Measurements from ENCODE around the gene SCNN1G.

SCNN1G gene

DNA sequence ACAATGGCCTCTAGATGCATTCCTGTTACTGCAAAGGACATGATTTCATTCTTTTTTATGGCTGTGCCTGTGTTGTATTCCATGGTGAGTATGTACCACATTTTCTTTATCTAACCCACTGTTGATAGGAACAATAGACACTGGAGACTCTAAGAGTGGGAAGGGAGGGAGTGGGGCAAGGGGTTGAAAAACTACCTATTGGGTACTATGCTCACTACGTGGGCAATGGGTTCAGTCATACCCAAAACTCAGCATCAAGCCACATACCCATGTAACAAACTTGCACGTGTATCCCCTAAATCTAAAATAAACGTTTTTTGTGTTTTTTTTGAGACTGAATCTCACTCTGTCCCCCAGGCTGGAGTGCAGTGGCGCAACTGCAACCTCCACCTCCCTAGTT lies 72.5 kb downstream of the SCNN1G start:
- Histone ChIP-seq H3K9ac (ENCODE audit: low read length) (no peak overlapping the region), H4K20me1 (ENCODE audit: low read depth, low read length) (no peaks in the 10 kb centered on the region), H3K27ac (ENCODE audit: low read depth, low read length) (no peak overlapping the region), H3K4me2 (ENCODE audit: low read depth, low read length, poor library complexity, severe bottlenecking) (no peak overlapping the region), H3K36me3 (ENCODE audit: low read length) (no peaks in the 10 kb centered on the region), H3K9me2 (replicated peaks; ENCODE audit: insufficient read depth, low read length) (no peaks in the 10 kb centered on the region), H3K79me2 (ENCODE audit: insufficient read depth, low read length) (no peaks in the 10 kb centered on the region), H3K9me3 (ENCODE audit: insufficient read depth, low read length) (no peaks in the 10 kb centered on the region), H3F3A (ENCODE audit: insufficient read depth) (no peaks in the 10 kb centered on the region), H3K27me3 (ENCODE audit: low read length) (no peaks in the 10 kb centered on the region), H2AFZ (ENCODE audit: low read depth, low read length, severe bottlenecking) (no peak overlapping the region), H3K4me3 (ENCODE audit: insufficient read depth, low read length, poor library complexity, severe bottlenecking) (no peak overlapping the region)
- no peak for TF ChIP-seq EZH2phosphoT487 (conservative IDR thresholded peaks at IDR 0.05; ENCODE audit: low read length)

DNA sequence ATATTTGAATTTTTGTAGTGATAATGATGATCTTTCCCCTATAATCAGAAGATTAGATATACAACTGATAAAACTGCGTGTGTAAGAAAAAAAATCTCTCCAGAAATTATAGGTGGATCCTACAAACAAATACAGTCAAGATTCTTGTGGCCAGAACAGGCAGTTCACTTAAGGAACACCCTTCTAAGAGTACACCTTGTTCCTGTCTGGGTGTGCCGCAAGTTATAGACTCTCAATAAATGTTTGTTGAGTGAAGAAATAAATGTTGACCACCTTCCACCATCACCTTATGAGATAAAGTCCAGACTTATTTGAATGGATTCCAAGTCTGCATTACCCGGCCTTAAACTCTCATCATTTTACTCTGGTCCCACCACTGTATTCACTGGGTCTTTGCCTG lies 73.9 kb downstream of the SCNN1G start:
- H3K27ac ChIP-seq (ENCODE audit: low read depth, low read length): no peak overlapping the region
- no peaks in the 10 kb centered on the region for H4K20me1 ChIP-seq (ENCODE audit: low read depth, low read length)
- H3K9me2 ChIP-seq (replicated peaks; ENCODE audit: insufficient read depth, low read length): no peaks in the 10 kb centered on the region
- no peaks in the 10 kb centered on the region for H3K9me3 ChIP-seq (ENCODE audit: insufficient read depth, low read length)
- no peaks in the 10 kb centered on the region for H3F3A ChIP-seq (ENCODE audit: insufficient read depth)
- no peak overlapping the region for H3K4me3 ChIP-seq (ENCODE audit: insufficient read depth, low read length, poor library complexity, severe bottlenecking)
- H3K4me2 ChIP-seq (ENCODE audit: low read depth, low read length, poor library complexity, severe bottlenecking): no peak overlapping the region
- H3K27me3 ChIP-seq (ENCODE audit: low read length): no peaks in the 10 kb centered on the region
- no peak for TF ChIP-seq EZH2phosphoT487 (conservative IDR thresholded peaks at IDR 0.05; ENCODE audit: low read length)
- TF ChIP-seq, protein P1, sequence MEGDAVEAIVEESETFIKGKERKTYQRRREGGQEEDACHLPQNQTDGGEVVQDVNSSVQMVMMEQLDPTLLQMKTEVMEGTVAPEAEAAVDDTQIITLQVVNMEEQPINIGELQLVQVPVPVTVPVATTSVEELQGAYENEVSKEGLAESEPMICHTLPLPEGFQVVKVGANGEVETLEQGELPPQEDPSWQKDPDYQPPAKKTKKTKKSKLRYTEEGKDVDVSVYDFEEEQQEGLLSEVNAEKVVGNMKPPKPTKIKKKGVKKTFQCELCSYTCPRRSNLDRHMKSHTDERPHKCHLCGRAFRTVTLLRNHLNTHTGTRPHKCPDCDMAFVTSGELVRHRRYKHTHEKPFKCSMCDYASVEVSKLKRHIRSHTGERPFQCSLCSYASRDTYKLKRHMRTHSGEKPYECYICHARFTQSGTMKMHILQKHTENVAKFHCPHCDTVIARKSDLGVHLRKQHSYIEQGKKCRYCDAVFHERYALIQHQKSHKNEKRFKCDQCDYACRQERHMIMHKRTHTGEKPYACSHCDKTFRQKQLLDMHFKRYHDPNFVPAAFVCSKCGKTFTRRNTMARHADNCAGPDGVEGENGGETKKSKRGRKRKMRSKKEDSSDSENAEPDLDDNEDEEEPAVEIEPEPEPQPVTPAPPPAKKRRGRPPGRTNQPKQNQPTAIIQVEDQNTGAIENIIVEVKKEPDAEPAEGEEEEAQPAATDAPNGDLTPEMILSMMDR (IDR thresholded peaks at IDR 0.05; ENCODE audit: insufficient read depth, low read length, poor library complexity, severe bottlenecking): no peak
- no peak overlapping the region for H3K9ac ChIP-seq (ENCODE audit: low read length)
- no peak overlapping the region for H2AFZ ChIP-seq (ENCODE audit: low read depth, low read length, severe bottlenecking)
- H3K36me3 ChIP-seq (ENCODE audit: low read length): no peaks in the 10 kb centered on the region
- H3K79me2 ChIP-seq (ENCODE audit: insufficient read depth, low read length): no peaks in the 10 kb centered on the region

DNA sequence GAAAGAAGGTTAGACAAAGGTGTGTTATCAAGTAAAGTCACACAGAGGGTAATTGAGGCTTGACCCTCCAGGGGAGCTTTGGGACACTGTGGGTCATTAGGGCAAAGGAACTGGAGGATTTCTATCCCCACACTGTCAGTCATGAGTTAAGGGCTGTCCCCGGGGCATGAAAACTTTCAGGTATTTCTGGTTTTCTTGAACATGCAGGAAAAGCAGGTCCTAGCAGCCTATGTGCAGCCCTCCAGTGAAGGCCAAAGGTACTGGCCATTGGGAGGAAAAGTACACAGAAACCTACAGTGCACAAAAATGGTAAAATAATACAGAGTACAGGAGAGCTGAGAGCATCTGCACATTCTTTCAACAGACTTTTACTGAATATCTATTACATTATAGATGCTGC lies 75.1 kb downstream of the SCNN1G start:
- H3K9me3 ChIP-seq (ENCODE audit: insufficient read depth, low read length): no peaks in the 10 kb centered on the region
- H2AFZ ChIP-seq (ENCODE audit: low read depth, low read length, severe bottlenecking): no peak overlapping the region
- no peaks in the 10 kb centered on the region for H3K79me2 ChIP-seq (ENCODE audit: insufficient read depth, low read length)

DNA sequence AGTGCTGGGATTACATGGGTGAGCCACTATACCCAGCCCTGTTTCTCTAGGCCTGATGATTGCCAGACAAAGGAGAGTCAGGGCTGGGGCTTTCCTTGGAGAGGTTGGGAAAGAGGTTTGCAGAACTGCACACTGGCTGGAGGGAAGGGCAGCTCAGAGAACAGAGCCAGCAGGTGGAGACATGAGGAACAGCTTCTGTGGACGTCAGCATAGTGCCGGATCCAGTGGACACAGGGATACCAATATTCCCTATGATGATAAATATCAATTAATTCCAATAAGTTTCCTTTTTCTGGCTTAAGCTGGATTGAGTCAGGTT lies 76.3 kb downstream of the SCNN1G start:
- no peak overlapping the region for H3K9ac ChIP-seq (ENCODE audit: low read length)
- H3K4me3 ChIP-seq (ENCODE audit: insufficient read depth, low read length, poor library complexity, severe bottlenecking): no peak overlapping the region
- no peak overlapping the region for H3K27ac ChIP-seq (ENCODE audit: low read depth, low read length)
- H3K36me3 ChIP-seq (ENCODE audit: low read length): no peaks in the 10 kb centered on the region
- TF ChIP-seq, protein P1 (IDR thresholded peaks at IDR 0.05; ENCODE audit: insufficient read depth, low read length, poor library complexity, severe bottlenecking): no peak
- no peak for TF ChIP-seq EZH2phosphoT487 (conservative IDR thresholded peaks at IDR 0.05; ENCODE audit: low read length)
- no peak overlapping the region for H3K4me2 ChIP-seq (ENCODE audit: low read depth, low read length, poor library complexity, severe bottlenecking)
- H3F3A ChIP-seq (ENCODE audit: insufficient read depth): no peaks in the 10 kb centered on the region
- H3K9me3 ChIP-seq (ENCODE audit: insufficient read depth, low read length): no peaks in the 10 kb centered on the region
- no peaks in the 10 kb centered on the region for H3K9me2 ChIP-seq (replicated peaks; ENCODE audit: insufficient read depth, low read length)
- no peak overlapping the region for H2AFZ ChIP-seq (ENCODE audit: low read depth, low read length, severe bottlenecking)
- H3K79me2 ChIP-seq (ENCODE audit: insufficient read depth, low read length): no peaks in the 10 kb centered on the region
- no peaks in the 10 kb centered on the region for H4K20me1 ChIP-seq (ENCODE audit: low read depth, low read length)
- H3K27me3 ChIP-seq (ENCODE audit: low read length): no peaks in the 10 kb centered on the region

More for the DNA sequence above, 75.1 kb downstream of the SCNN1G start:
- TF ChIP-seq, protein P1 (IDR thresholded peaks at IDR 0.05; ENCODE audit: insufficient read depth, low read length, poor library complexity, severe bottlenecking): no peak
- no peak for TF ChIP-seq EZH2phosphoT487 (conservative IDR thresholded peaks at IDR 0.05; ENCODE audit: low read length)
- Histone ChIP-seq H3K27me3 (ENCODE audit: low read length) (no peaks in the 10 kb centered on the region), H3K9me2 (replicated peaks; ENCODE audit: insufficient read depth, low read length) (no peaks in the 10 kb centered on the region), H3K4me2 (ENCODE audit: low read depth, low read length, poor library complexity, severe bottlenecking) (no peak overlapping the region), H4K20me1 (ENCODE audit: low read depth, low read length) (no peaks in the 10 kb centered on the region), H3K9ac (ENCODE audit: low read length) (no peak overlapping the region), H3K4me3 (ENCODE audit: insufficient read depth, low read length, poor library complexity, severe bottlenecking) (no peak overlapping the region), H3K27ac (ENCODE audit: low read depth, low read length) (no peak overlapping the region), H3F3A (ENCODE audit: insufficient read depth) (no peaks in the 10 kb centered on the region), H3K36me3 (ENCODE audit: low read length) (no peaks in the 10 kb centered on the region)

Data from SU-DHL-6 (cell line).